Kidney (tissue), 14 donors: Measurements from ENCODE around the gene RIGI. TPM values are rescaled to one million over a fixed set of nuclear protein-coding genes. Genes with fewer than 3 reads are reported as not detected.

Experiments
- DNase-seq, 5 donors: peaks; one replicate each; pipeline ENCODE4 v3.0.0-alpha.2; 2013 to 2020
- FAIRE-seq: peaks from 2 replicates; lab custom pipeline; 2012; peaks lifted over from hg19 to GRCh38; lab: Jason Lieb, UNC
- H3K27ac ChIP-seq, 2 donors: one replicate each; pipeline ENCODE4 v1.7.0; 2013; ENCODE audit warnings: low read depth in 2 of 2, low read length in 2 of 2, inconsistent platforms in 1 of 2
- H3K27me3 ChIP-seq: one replicate; pipeline ENCODE4 v1.7.1; 2013; ENCODE audit warnings: low read length, inconsistent platforms; ENCODE audit not compliant: control insufficient read depth, insufficient read depth
- H3K36me3 ChIP-seq, 3 donors: one replicate each; pipeline versions ENCODE4 v1.7.0 to v1.7.1; 2013; ENCODE audit warnings: low read length in 3 of 3, control low read depth in 1 of 3, inconsistent platforms in 1 of 3; ENCODE audit not compliant: insufficient read depth in 3 of 3, control insufficient read depth in 2 of 3
- H3K4me1 ChIP-seq, 3 donors: one replicate each; pipeline versions ENCODE4 v1.7.0 to v1.7.1; 2013; ENCODE audit warnings: low read length in 3 of 3, inconsistent platforms in 1 of 3, low read depth in 1 of 3; ENCODE audit not compliant: control insufficient read depth in 2 of 3, insufficient read depth in 2 of 3
- H3K4me3 ChIP-seq, 3 donors: one replicate each; pipeline versions ENCODE4 v1.7.0 to v1.8.1; 2013; ENCODE audit warnings: low read length in 3 of 3, control low read depth in 1 of 3, inconsistent platforms in 1 of 3
- H3K9ac ChIP-seq, 3 donors: one replicate each; pipeline versions ENCODE4 v1.7.0 to v1.7.1; 2013; ENCODE audit warnings: low read length in 3 of 3, control low read depth in 1 of 3, inconsistent platforms in 1 of 3
- H3K9me3 ChIP-seq, 3 donors: one replicate each; pipeline versions ENCODE4 v1.7.0 to v1.7.1; 2013; ENCODE audit warnings: low read length in 3 of 3, control low read depth in 1 of 3, inconsistent platforms in 1 of 3; ENCODE audit not compliant: control insufficient read depth in 2 of 3, insufficient read depth in 1 of 3
- intact Hi-C: fragments of 100-400 bp; cut with DNase I; formaldehyde crosslinking; loops from one replicate; pipeline ENCODE4 v1.11.1; 2022
- polyA plus RNA-seq: library from polyadenylated mRNA; stranded (reverse); fragments of 350-450 nt; fragmentation: Illumina TruSeq; extraction: RNeasy Lipid Tissue Mini Kit (QIAGEN cat#74804); gene quantifications from one replicate; pipeline ENCODE4 v1.2.3, GENCODE V29; 2014; ENCODE audit warnings: low read depth, low replicate concordance; ENCODE audit not compliant: insufficient read depth
- total RNA-seq: library from RNA; stranded (reverse); fragmentation: NEBNext Ultra II Directional; extraction: Animal tissue kit (Norgen Biotek cat#: 25700); gene quantifications from one replicate; pipeline ENCODE4 v1.2.1, GENCODE V29; 2021
- TF ChIP-seq, protein P1 (sequence below): IDR thresholded peaks from 3 replicates; pipeline ENCODE4 v1.5.1; 2012; ENCODE audit warnings: mild to moderate bottlenecking, moderate library complexity, borderline replicate concordance; ENCODE audit not compliant: insufficient read depth; ENCODE audit errors: extremely low read depth
- donor health status: control.
- donor health status: control.
- donor health status: control.
- donor health status: control.
- donor health status: control.
- donor health status: DM: yes; HTN: yes; CAD: no.
- donor health status: Normal renal cell carcinoma (clear cell type).

The RIGI gene
- total and polyA plus RNA-seq, 2 donors from 2014 or later = 5.0 to 13.1 TPM

DNA sequence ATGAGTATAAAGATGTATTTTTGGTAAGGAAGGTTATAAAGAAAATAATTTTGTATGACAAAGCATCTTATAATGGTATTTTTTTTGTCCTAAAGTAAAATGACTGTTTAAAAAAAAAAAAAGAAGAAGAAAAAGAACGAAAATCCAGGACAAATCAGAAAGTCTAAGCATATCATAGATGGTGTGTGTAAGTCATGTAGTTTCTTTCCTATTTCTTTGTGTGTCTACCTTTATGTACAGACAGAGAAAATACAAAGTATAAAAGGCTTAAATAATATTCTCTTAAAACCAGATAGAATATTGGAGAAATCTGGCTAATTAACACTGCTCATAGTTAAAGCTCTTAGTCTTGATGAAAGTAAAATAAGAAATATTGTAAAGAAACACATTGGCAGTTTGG is 7.7 kb downstream of the RIGI start:
- no peaks in the 10 kb centered on the region for H3K27me3 ChIP-seq
- no peak for FAIRE-seq
- DNase-seq = no peak
- no peaks in the 10 kb centered on the region for H3K9me3 ChIP-seq
- peaks cover 0 to 2% (median 0%) of the 10 kb centered on the region in 3 donors for H3K4me1 ChIP-seq
- H3K27ac ChIP-seq = no peak overlapping the region
- H3K36me3 ChIP-seq = no peaks in the 10 kb centered on the region
- TF ChIP-seq, protein P1, sequence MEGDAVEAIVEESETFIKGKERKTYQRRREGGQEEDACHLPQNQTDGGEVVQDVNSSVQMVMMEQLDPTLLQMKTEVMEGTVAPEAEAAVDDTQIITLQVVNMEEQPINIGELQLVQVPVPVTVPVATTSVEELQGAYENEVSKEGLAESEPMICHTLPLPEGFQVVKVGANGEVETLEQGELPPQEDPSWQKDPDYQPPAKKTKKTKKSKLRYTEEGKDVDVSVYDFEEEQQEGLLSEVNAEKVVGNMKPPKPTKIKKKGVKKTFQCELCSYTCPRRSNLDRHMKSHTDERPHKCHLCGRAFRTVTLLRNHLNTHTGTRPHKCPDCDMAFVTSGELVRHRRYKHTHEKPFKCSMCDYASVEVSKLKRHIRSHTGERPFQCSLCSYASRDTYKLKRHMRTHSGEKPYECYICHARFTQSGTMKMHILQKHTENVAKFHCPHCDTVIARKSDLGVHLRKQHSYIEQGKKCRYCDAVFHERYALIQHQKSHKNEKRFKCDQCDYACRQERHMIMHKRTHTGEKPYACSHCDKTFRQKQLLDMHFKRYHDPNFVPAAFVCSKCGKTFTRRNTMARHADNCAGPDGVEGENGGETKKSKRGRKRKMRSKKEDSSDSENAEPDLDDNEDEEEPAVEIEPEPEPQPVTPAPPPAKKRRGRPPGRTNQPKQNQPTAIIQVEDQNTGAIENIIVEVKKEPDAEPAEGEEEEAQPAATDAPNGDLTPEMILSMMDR = no peak
- no peak overlapping the region for H3K9ac ChIP-seq
- no peak overlapping the region for H3K4me3 ChIP-seq
- intact Hi-C loops = no loop called here

DNA sequence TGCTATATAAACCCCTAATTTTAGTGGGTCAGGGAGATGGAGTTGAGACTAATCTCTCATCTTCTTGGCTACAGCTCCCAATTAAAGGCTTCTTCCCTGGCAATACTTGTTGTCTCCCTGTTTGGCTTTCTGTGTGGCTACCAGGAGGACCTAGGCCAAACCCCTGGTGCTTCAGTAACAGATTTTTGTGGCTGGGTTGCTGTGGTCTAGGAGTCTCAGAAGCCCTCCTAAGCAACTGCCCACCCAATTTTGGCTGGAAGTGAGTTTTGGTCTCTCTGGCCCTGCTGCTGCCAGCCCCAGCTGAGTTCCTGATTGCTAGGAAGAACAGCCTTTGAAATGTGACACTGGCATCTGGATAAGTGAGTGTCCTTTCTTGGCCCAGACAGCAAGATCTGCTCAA is 9.8 kb downstream of the RIGI start:
- Histone ChIP-seq H3K9me3 (no peaks in the 10 kb centered on the region), H3K4me3 (no peak overlapping the region), H3K9ac (no peak overlapping the region), H3K27me3 (no peaks in the 10 kb centered on the region), H3K27ac (no peak overlapping the region), H3K36me3 (no peaks in the 10 kb centered on the region), H3K4me1 (no peaks in the 10 kb centered on the region)
- intact Hi-C loops = no loop called here
- no peak for FAIRE-seq
- TF ChIP-seq, protein P1 = no peak
- DNase-seq = no peak

DNA sequence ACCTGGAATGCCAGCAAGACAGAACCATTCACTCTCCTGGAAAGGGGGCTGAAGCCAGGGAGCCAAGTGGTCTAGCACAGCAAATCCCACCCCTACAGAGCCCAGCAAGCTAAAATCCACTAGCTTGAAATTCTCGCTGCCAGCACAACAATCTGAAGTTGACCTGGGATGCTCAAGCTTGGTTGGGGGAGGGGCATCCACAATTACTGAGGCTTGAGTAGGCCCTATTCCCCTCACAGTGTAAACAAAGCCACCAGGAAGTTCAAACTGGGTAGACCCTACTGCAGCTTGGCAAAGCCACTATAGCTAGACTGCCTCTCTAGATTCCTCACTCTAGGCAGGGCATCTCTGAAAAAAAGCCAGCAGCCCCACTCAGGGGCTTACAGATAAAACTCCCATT is 17.3 kb downstream of the RIGI start:
- no peak for DNase-seq
- TF ChIP-seq, protein P1 = no peak
- H3K9me3 ChIP-seq = no peaks in the 10 kb centered on the region
- intact Hi-C loops = no loop called here
- H3K36me3 ChIP-seq = no peaks in the 10 kb centered on the region
- H3K4me3 ChIP-seq = no peak overlapping the region
- no peaks in the 10 kb centered on the region for H3K4me1 ChIP-seq
- no peak overlapping the region for H3K27ac ChIP-seq
- H3K9ac ChIP-seq = no peak overlapping the region
- H3K27me3 ChIP-seq = no peaks in the 10 kb centered on the region
- no peak for FAIRE-seq

DNA sequence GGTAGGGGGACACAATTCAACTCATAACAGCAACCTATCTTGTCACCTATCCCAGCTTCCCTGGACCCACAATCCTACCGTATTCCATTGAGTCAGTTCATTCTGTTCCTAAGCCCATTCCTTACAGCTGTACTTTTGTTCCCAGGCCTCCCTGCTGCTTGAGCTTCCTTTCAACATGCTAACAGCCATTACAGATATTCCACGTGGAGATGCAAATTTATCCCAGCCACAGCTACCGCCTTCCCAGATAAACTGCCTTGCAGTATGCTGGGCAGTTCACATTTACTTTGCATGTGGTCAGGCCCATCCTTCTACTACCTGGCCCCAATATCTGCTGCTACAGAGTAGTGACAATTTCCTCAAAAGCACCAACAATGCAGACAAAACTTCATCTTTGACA is 23.0 kb downstream of the RIGI start:
- Histone ChIP-seq H3K27ac (no peak overlapping the region), H3K9me3 (no peaks in the 10 kb centered on the region), H3K27me3 (no peaks in the 10 kb centered on the region), H3K36me3 (no peaks in the 10 kb centered on the region), H3K4me3 (no peak overlapping the region), H3K4me1 (no peaks in the 10 kb centered on the region), H3K9ac (no peak overlapping the region)
- FAIRE-seq (no peak), DNase-seq (no peak)
- intact Hi-C loops = no loop called here
- TF ChIP-seq, protein P1 = no peak
